Mesothelial cell of epicardium (in vitro differentiated cells): Measurements from ENCODE around the gene ASB4. TPM values are rescaled to one million over a fixed set of nuclear protein-coding genes. Genes with fewer than 3 reads are reported as not detected.

Experiments used
- DNase-seq, 2 experiments: peaks; one replicate each; pipeline ENCODE4 v3.0.0; 2021; ENCODE audit warnings: low spot score in 2 of 2; ENCODE audit not compliant: unreplicated experiment in 2 of 2
- H3K27ac Mint-ChIP-seq: 2 replicates; pipeline ENCODE4 v1.8.0; 2021; ENCODE audit warnings: mixed read lengths
- H3K27me3 Mint-ChIP-seq: 2 replicates; pipeline ENCODE4 v1.8.0; 2021; ENCODE audit warnings: low read depth, mixed read lengths
- H3K36me3 Mint-ChIP-seq: 2 replicates; pipeline ENCODE4 v1.8.0; 2021; ENCODE audit warnings: mixed read lengths
- H3K4me1 Mint-ChIP-seq: 2 replicates; pipeline ENCODE4 v1.8.0; 2021; ENCODE audit warnings: mixed read lengths
- H3K4me3 Mint-ChIP-seq: 2 replicates; pipeline ENCODE4 v1.8.0; 2021; ENCODE audit warnings: mild to moderate bottlenecking, moderate library complexity, mixed read lengths
- H3K9me3 Mint-ChIP-seq: 2 replicates; pipeline ENCODE4 v1.8.0; 2021; ENCODE audit warnings: mixed read lengths
- CTCF ChIP-seq: fragments of 200-600 bp; sonication (generic); IDR thresholded peaks from one replicate; pipeline ENCODE4 v1.5.0; 2021; ENCODE audit warnings: antibody characterized with exemption; ENCODE audit not compliant: unreplicated experiment
- total RNA-seq: library from RNA; stranded (reverse); gene quantifications from 3 replicates; pipeline ENCODE4 v1.2.1, GENCODE V29; 2021

Gene ASB4
- 0.07 to 0.29 TPM (median 0.09 TPM) in 3 replicates for total RNA-seq

GRCh38 chr7:95485391-95486123, at the start of gene ASB4:
ASB4 (plus strand) TSS chr7:95485943; CDS start chr7:95485972, 29 bp downstream.
- H3K9me3 Mint-ChIP-seq = no peaks in the 10 kb centered on the region
- DNase-seq = no peak
- peaks cover 11% of the 10 kb centered on the region for H3K4me1 Mint-ChIP-seq
- H3K27ac Mint-ChIP-seq = no peak within 1 kb of the TSS
- H3K27me3 Mint-ChIP-seq = no peaks in the 10 kb centered on the region
- TF ChIP-seq CTCF = no peak
- no peak within 1 kb of the TSS for H3K4me3 Mint-ChIP-seq
- H3K36me3 Mint-ChIP-seq = no peaks in the 10 kb centered on the region

- TF ChIP-seq CTCF = no peak
- peaks cover 4% of the 10 kb centered on the region for H3K9me3 Mint-ChIP-seq
- H3K4me3 Mint-ChIP-seq = no peak overlapping the region
- H3K27me3 Mint-ChIP-seq = no peaks in the 10 kb centered on the region
- peaks cover 18% of the 10 kb centered on the region for H3K4me1 Mint-ChIP-seq
- DNase-seq = no peak
- H3K36me3 Mint-ChIP-seq = peaks cover 12% of the 10 kb centered on the region
- peak overlapping the region; percentile 64 for H3K27ac Mint-ChIP-seq
Measured at GRCh38 chr7:95436407-95436806, 49.3 kb upstream of the ASB4 start.

- Mint-ChIP-seq H3K9me3 (no peaks in the 10 kb centered on the region), H3K36me3 (no peaks in the 10 kb centered on the region), H3K27me3 (no peaks in the 10 kb centered on the region), H3K4me3 (no peak overlapping the region), H3K4me1 (peaks cover 6% of the 10 kb centered on the region), H3K27ac (no peak overlapping the region)
- DNase-seq = no peak
- TF ChIP-seq CTCF = no peak
Measured at GRCh38 chr7:95440394-95441038, 45.2 kb upstream of the ASB4 start.

GRCh38 chr7:95441042-95441823, 44.5 kb upstream of the ASB4 start:
- no peaks in the 10 kb centered on the region for H3K9me3 Mint-ChIP-seq
- H3K27me3 Mint-ChIP-seq = no peaks in the 10 kb centered on the region
- no peak for TF ChIP-seq CTCF
- H3K27ac Mint-ChIP-seq = no peak overlapping the region
- no peaks in the 10 kb centered on the region for H3K36me3 Mint-ChIP-seq
- H3K4me3 Mint-ChIP-seq = no peak overlapping the region
- no peak for DNase-seq
- peaks cover 4% of the 10 kb centered on the region for H3K4me1 Mint-ChIP-seq

GRCh38 chr7:95444796-95445195, 40.9 kb upstream of the ASB4 start:
- DNase-seq = no peak
- no peaks in the 10 kb centered on the region for H3K9me3 Mint-ChIP-seq
- TF ChIP-seq CTCF = no peak
- no peak overlapping the region for H3K4me3 Mint-ChIP-seq
- no peaks in the 10 kb centered on the region for H3K36me3 Mint-ChIP-seq
- H3K27me3 Mint-ChIP-seq = no peaks in the 10 kb centered on the region
- H3K27ac Mint-ChIP-seq = no peak overlapping the region
- peaks cover 2% of the 10 kb centered on the region for H3K4me1 Mint-ChIP-seq
